ENCODE results near the gene LCE3A. TPM values are rescaled to one million over a fixed set of nuclear protein-coding genes. Genes with fewer than 3 reads are reported as not detected.

The LCE3A gene
- total and polyA plus RNA-seq, 10 of the 15 experiments (the other 5 are each of a cell fraction or from before 2014, with no cell fraction given) = not detected

DNA sequence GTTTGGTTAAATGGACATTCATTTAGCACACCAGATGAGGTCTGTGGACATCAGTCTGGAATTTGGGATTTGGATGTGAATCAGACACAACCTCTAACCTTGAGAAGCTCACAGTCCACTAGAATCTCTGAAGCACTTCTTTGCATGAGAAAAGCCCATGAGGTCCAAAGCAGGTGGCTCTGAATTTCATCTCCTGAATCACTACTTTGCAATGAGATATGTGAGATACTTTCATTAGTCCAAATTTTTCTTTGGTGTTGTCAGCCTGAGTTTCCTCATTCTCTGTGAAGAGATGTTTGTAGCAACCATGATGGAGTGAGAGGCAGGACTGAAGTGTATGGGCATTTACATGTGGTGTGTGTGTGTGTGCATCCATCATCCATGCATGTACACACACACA is 23.8 kb upstream of the LCE3A start:
- Histone ChIP-seq H3K36me3 (ENCODE audit: control insufficient read depth in 2 of 2, insufficient read depth in 2 of 2, low read length in 1 of 2) (no peaks in the 10 kb centered on the region), H3K79me2 (ENCODE audit: control insufficient read depth, insufficient read depth, low read length) (no peaks in the 10 kb centered on the region), H3K27ac (ENCODE audit: control insufficient read depth, insufficient read depth) (no peak overlapping the region), H3K4me3 (no peak overlapping the region), H2AFZ (ENCODE audit: control insufficient read depth, low read depth, low read length) (no peak overlapping the region), H3K9me3 (replicated peaks; ENCODE audit: control insufficient read depth, insufficient read depth, low read length) (no peaks in the 10 kb centered on the region), H3K27me3 (replicated peaks in 1 of 2; ENCODE audit: control insufficient read depth in 2 of 2, insufficient read depth in 2 of 2, low read length in 1 of 2) (no peaks in the 10 kb centered on the region; a peak in 1 of 4 replicates), H4K20me1 (ENCODE audit: control insufficient read depth, insufficient read depth) (no peaks in the 10 kb centered on the region), H3K4me2 (ENCODE audit: control insufficient read depth, insufficient read depth) (no peak overlapping the region), H3K9ac (ENCODE audit: control insufficient read depth, insufficient read depth, low read length) (no peak overlapping the region), H3K4me1 (ENCODE audit: control insufficient read depth, insufficient read depth, low read length) (no peaks in the 10 kb centered on the region)
- DNase-seq (ENCODE audit: low read depth, low spot score) (no peak), ATAC-seq (no peak), FAIRE-seq (no peak)
- CTCF ChIA-PET = interaction anchor here (0.8 to 1.7 kb wide), 4 partner anchors 223 to 631 kb away, joined by 3 to 4 read pairs (median 4); no protein-coding TSS in a partner anchor
- BruUV-seq (replicated peaks) = no TSS peak
- SMC1A ChIA-PET (ENCODE audit: uncharacterized antibody, unreplicated experiment) = interaction anchor here (1.0 to 1.6 kb wide), 2 partner anchors 10 kb away, joined by 3 to 4 read pairs; no protein-coding TSS in a partner anchor
- no peak for TF ChIP-seq POU2F2 (IDR thresholded peaks at IDR 0.05; ENCODE audit: borderline replicate concordance, low read depth, low read length)
- no peak for TF ChIP-seq SMC3 (IDR thresholded peaks at IDR 0.05; ENCODE audit: borderline replicate concordance, low read length)
- TF ChIP-seq, protein P1, sequence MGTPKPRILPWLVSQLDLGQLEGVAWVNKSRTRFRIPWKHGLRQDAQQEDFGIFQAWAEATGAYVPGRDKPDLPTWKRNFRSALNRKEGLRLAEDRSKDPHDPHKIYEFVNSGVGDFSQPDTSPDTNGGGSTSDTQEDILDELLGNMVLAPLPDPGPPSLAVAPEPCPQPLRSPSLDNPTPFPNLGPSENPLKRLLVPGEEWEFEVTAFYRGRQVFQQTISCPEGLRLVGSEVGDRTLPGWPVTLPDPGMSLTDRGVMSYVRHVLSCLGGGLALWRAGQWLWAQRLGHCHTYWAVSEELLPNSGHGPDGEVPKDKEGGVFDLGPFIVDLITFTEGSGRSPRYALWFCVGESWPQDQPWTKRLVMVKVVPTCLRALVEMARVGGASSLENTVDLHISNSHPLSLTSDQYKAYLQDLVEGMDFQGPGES (IDR thresholded peaks at IDR 0.05) = no peak
- TF ChIP-seq NR2C1 (IDR thresholded peaks at IDR 0.05) = no peak
- TF ChIP-seq, protein P2, sequence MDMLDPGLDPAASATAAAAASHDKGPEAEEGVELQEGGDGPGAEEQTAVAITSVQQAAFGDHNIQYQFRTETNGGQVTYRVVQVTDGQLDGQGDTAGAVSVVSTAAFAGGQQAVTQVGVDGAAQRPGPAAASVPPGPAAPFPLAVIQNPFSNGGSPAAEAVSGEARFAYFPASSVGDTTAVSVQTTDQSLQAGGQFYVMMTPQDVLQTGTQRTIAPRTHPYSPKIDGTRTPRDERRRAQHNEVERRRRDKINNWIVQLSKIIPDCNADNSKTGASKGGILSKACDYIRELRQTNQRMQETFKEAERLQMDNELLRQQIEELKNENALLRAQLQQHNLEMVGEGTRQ (IDR thresholded peaks at IDR 0.05; ENCODE audit: borderline replicate concordance, low read depth, low read length) = no peak
- no peak for TF ChIP-seq FOXM1 (IDR thresholded peaks at IDR 0.05; ENCODE audit: low read depth, low read length)
- TF ChIP-seq STAT1 (conservative IDR thresholded peaks at IDR 0.05) = no peak
- no peak for TF ChIP-seq ZNF384 (IDR thresholded peaks at IDR 0.05; ENCODE audit: borderline replicate concordance, low read depth, low read length)
- no peak for TF ChIP-seq KDM1A (IDR thresholded peaks at IDR 0.05; ENCODE audit: borderline replicate concordance)
- TF ChIP-seq, protein P3, sequence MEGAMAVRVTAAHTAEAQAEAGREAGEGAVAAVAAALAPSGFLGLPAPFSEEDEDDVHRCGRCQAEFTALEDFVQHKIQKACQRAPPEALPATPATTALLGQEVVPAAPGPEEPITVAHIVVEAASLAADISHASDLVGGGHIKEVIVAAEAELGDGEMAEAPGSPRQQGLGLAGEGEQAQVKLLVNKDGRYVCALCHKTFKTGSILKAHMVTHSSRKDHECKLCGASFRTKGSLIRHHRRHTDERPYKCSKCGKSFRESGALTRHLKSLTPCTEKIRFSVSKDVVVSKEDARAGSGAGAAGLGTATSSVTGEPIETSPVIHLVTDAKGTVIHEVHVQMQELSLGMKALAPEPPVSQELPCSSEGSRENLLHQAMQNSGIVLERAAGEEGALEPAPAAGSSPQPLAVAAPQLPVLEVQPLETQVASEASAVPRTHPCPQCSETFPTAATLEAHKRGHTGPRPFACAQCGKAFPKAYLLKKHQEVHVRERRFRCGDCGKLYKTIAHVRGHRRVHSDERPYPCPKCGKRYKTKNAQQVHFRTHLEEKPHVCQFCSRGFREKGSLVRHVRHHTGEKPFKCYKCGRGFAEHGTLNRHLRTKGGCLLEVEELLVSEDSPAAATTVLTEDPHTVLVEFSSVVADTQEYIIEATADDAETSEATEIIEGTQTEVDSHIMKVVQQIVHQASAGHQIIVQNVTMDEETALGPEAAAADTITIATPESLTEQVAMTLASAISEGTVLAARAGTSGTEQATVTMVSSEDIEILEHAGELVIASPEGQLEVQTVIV (IDR thresholded peaks at IDR 0.05; ENCODE audit: borderline replicate concordance, partially characterized antibody) = no peak
- TF ChIP-seq, protein P4, sequence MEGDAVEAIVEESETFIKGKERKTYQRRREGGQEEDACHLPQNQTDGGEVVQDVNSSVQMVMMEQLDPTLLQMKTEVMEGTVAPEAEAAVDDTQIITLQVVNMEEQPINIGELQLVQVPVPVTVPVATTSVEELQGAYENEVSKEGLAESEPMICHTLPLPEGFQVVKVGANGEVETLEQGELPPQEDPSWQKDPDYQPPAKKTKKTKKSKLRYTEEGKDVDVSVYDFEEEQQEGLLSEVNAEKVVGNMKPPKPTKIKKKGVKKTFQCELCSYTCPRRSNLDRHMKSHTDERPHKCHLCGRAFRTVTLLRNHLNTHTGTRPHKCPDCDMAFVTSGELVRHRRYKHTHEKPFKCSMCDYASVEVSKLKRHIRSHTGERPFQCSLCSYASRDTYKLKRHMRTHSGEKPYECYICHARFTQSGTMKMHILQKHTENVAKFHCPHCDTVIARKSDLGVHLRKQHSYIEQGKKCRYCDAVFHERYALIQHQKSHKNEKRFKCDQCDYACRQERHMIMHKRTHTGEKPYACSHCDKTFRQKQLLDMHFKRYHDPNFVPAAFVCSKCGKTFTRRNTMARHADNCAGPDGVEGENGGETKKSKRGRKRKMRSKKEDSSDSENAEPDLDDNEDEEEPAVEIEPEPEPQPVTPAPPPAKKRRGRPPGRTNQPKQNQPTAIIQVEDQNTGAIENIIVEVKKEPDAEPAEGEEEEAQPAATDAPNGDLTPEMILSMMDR (IDR thresholded peaks at IDR 0.05 in 2 of 3, conservative IDR thresholded peaks at IDR 0.05 in 1 of 3; ENCODE audit: control insufficient read depth in 2 of 3, extremely low read depth in 1 of 3, insufficient read depth in 1 of 3, low read depth in 3 of 3, low read length in 3 of 3) = no peak
- TF ChIP-seq JUND (IDR thresholded peaks at IDR 0.05; ENCODE audit: low read depth, low read length) = no peak
- TF ChIP-seq DPF2 (IDR thresholded peaks at IDR 0.05) = no peak
- TF ChIP-seq GATAD2B (conservative IDR thresholded peaks at IDR 0.05; ENCODE audit: low read depth) = no peak
- no peak for TF ChIP-seq RCOR1 (conservative IDR thresholded peaks at IDR 0.05; ENCODE audit: low read depth, low read length)
- RAD21 ChIA-PET (ENCODE audit: unreplicated experiment) = no interaction called here
- POLR2A ChIA-PET = no interaction called here
- intact Hi-C loops (cut with micrococcal nuclease; ENCODE audit: unreplicated experiment) (no loop called here), in situ Hi-C loops (cut with MboI) (no loop called here)
